DOHH2 (cell line): Measurements from ENCODE around the gene DLD.

Experiments used
- CTCF ChIP-seq: fragments of 200-600 bp; sonication (generic); IDR thresholded peaks from one replicate; pipeline ENCODE4 v1.5.1; 2014; ENCODE audit warnings: antibody characterized with exemption, mild to moderate bottlenecking, low read depth, low read length; ENCODE audit not compliant: poor library complexity, severe bottlenecking
- EZH2phosphoT487 ChIP-seq: fragments of 200-600 bp; sonication (generic); IDR thresholded peaks from 2 replicates; pipeline ENCODE4 v1.6.1; 2017; ENCODE audit warnings: borderline replicate concordance, mild to moderate bottlenecking, antibody characterized with exemption, low read length, moderate library complexity, mixed read lengths

DNA sequence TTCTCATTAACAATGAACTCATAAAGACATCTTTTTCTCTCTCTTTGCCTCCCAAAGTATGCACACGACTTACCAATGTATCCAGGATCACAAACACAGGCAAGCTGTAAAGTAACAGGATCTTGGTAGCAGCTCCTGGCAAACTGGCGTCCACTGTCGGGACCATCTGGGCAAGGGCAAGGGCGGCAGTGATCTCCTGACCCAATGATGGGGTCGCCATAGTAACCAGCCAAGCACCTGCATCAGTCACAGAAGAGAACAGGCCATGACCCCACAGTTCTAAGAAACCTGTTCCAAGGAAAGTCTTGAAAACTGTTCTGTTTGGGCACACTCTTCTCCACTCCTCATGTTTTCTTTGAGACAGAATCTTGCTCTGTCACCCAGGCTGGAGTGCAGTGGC is 64.4 kb downstream of the DLD start:
- TF ChIP-seq CTCF (no peak), EZH2phosphoT487 (no peak)
